Loucy (cell line): Measurements from ENCODE around the gene SEMA3D.

Experiments
- EZH2phosphoT487 ChIP-seq: fragments of 200-600 bp; IDR thresholded peaks from 2 replicates; pipeline ENCODE4 v1.6.1; 2018; ENCODE audit warnings: antibody characterized with exemption, mild to moderate bottlenecking, moderate library complexity, borderline replicate concordance
- TF ChIP-seq, protein P1 (sequence below): fragments of 200-600 bp; sonication (generic); conservative IDR thresholded peaks from 2 replicates; pipeline ENCODE4 v1.5.1; 2014; ENCODE audit warnings: mild to moderate bottlenecking, antibody characterized with exemption, low read length

DNA sequence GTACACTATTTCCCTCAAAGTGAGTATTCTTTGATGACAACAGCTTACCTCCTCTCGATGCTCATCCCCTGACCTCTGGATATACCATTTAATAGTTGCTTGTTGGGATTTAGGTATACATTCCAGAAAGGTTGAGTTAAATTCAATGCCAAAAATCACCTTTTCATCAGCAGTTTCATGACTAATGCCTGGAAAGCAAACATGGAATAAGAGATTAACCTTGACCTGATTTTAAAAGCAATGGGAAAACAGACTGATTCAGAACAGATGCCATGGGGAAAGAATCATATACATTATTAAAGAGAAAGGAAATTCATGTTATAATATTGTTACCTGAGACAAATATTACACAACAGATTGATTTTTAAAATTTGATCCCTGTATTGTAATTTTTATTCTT is 180.1 kb downstream of the SEMA3D start:
- TF ChIP-seq, protein P1, sequence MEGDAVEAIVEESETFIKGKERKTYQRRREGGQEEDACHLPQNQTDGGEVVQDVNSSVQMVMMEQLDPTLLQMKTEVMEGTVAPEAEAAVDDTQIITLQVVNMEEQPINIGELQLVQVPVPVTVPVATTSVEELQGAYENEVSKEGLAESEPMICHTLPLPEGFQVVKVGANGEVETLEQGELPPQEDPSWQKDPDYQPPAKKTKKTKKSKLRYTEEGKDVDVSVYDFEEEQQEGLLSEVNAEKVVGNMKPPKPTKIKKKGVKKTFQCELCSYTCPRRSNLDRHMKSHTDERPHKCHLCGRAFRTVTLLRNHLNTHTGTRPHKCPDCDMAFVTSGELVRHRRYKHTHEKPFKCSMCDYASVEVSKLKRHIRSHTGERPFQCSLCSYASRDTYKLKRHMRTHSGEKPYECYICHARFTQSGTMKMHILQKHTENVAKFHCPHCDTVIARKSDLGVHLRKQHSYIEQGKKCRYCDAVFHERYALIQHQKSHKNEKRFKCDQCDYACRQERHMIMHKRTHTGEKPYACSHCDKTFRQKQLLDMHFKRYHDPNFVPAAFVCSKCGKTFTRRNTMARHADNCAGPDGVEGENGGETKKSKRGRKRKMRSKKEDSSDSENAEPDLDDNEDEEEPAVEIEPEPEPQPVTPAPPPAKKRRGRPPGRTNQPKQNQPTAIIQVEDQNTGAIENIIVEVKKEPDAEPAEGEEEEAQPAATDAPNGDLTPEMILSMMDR, result no peak
- TF ChIP-seq EZH2phosphoT487, result no peak
